DOHH2 (cell line): ENCODE results near the gene PRADC1.

Source experiments
- CTCF ChIP-seq: fragments of 200-600 bp; sonication (generic); IDR thresholded peaks from one replicate; pipeline ENCODE4 v1.5.1; 2014; ENCODE audit warnings: antibody characterized with exemption, mild to moderate bottlenecking, low read depth, low read length; ENCODE audit not compliant: poor library complexity, severe bottlenecking
- EZH2phosphoT487 ChIP-seq: fragments of 200-600 bp; sonication (generic); IDR thresholded peaks from 2 replicates; pipeline ENCODE4 v1.6.1; 2017; ENCODE audit warnings: borderline replicate concordance, mild to moderate bottlenecking, antibody characterized with exemption, low read length, moderate library complexity, mixed read lengths

GRCh38 chr2:73264332-73264606 lies 31.2 kb upstream of the PRADC1 start:
- TF ChIP-seq CTCF (no peak), EZH2phosphoT487 (no peak)
